NOMO-1 (cell line): ENCODE measurements around the gene LAMA4.

Experiments
- DNase-seq, 2 experiments: peaks; one replicate each; lab custom pipeline; 2025; ENCODE audit not compliant: unreplicated experiment in 2 of 2; lab: John Stamatoyannopoulos, UW

The LAMA4 gene

GRCh38 chr6:112253841-112254816 is at the start of gene LAMA4:
Gene LAMA4 (minus strand): TSS chr6:112254567. CDS start chr6:112254150, 417 bp downstream.
- peak in 1 of 2 experiments; percentile 38 for DNase-seq

GRCh38 chr6:112302142-112302705 is 47.9 kb upstream of the LAMA4 start:
- no peak for DNase-seq

DNA sequence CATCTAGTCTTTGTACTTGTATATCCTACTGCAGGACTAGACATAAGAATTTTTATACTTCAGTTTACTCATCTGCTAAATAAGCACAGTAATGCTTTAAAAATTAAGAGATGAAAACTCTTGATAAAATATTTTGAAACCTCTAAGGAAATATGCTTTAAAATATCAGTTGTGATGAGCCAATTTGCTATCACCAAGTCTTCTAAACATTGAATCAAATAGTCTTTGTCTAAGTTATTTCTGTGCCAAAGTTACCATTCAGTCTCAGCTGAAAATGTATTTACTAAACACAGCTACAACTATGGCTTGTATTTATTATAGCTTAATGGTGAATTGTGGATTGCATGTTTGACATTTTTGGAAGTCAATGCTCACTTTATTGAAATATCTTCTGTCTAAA is 46.5 kb upstream of the LAMA4 start:
- no peak for DNase-seq

GRCh38 chr6:112298816-112299281 is 44.5 kb upstream of the LAMA4 start:
- no peak for DNase-seq

GRCh38 chr6:112298021-112298745 is 43.8 kb upstream of the LAMA4 start:
- no peak for DNase-seq

DNA sequence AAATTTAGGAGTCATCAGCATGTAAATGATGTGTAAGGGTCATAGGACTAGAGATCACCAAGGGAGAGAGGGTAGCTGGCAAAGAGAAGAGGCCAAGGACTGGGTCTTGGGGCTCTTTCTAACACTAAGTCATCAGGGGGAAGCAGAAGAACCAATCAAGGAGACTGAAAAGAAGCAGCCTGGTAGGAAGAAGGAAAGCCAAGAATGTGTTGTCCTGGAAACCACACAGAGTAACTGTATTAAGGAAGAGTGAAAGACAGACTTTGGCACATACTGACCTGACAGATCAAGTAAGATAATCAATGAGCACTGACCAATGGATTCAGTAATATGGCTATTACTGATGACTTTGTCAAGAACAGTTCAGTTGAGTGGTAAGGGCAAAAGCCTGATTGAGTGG is 42.3 kb upstream of the LAMA4 start:
- DNase-seq: no peak

DNA sequence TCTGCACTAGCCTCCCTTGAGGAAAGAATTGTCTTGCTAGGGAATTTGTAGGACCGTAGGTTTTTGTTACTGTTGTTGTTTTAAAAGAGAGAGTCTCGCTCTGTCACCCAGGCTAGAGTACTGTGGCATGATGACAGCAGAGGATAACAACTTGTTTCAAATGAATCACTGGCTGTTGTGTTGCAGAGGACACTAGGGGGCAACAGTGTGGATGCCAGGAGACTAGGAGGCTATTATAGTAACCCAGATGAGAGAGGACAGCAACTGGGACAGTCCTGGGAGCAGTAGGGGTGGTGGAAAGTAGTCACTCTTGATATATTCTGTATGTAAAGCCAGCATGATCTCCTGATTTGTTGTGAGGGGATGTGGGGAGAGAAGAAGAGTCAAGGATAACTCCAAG is 41.8 kb upstream of the LAMA4 start:
- no peak for DNase-seq

- no peak for DNase-seq
Observed at GRCh38 chr6:112291161-112291762, 36.9 kb upstream of the LAMA4 start.

GRCh38 chr6:112289038-112289566 is 34.7 kb upstream of the LAMA4 start:
- DNase-seq: no peak

DNA sequence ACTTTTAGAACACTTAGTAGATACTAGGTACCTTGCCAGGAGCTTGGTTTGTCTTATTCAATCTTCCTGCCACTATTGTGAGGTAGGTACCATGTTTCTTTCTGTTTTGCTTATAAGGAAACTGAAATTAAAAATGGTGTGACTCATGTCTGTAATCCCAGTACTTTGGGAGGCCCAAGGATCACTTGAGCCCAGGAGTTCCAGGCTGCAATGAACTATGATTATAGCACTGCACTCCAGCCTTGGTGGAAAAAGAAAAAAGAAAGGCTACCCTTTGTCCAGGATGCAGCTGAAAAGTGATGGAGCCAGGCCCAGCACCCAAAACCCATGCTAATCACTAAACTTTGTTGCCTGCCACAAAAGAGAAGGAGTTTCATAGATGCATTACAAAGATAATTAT is 34.1 kb upstream of the LAMA4 start:
- DNase-seq: no peak

DNA sequence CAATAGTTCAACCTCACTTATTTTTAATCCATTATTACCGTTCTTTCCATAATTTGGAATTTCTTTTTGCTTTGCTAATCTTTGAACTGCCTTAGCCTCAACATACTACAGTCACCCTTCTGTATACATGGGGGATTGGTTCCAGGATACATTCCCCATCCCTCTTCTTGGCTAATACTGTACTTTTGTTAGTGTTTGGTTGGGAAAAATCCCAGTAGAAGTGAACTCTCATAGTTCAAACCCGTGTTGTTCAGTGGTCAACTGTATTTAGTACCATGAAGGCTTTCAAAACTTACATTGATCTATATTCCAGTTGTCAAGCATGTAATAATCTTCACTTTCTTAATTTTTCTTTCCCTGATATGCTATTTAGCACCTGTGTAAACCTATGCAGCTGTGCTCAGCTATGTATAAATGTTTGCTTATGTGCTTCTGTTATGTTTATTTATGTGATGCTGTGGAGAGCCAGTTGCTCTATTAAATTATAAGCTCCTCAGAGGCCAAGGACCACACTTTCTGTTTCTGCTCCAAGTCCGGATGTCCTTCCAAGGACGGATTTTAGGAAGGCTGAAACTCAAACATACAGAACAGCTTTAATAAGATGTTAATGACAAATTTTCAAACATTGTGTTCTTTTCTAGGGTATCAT is 33.3 kb upstream of the LAMA4 start:
- DNase-seq: no peak

DNA sequence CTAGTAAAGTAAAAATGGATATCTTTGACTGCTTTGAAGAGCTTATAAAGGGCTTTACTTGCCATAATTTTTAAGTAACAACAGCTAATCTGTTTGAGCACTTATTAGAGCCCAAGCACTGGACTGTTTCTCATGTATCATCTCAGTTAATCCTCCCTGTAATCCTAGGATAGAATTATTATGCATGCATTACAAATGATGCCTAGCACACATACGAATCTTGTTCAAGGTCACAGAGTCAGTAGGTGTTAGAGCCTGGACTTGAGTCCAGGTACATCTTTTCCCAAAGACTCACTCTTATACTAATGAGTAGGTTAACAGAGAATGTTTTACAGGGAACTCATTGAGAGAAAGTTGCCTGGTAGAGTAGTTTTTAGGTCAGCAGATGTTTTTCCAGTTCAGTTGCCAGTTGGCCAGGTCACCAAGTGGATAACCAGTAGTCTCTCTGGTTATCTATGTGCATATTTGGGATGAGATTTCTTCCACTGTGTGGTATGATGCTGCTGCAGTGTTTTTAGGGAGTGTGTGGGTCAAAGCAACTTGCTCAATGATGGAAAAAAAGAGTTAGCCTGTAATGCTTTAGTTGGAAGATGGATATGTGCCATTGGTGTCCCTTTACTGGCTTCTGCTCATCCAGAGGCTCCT is 32.3 kb upstream of the LAMA4 start:
- no peak for DNase-seq

- DNase-seq: no peak
Observed at GRCh38 chr6:112286010-112286409, 31.6 kb upstream of the LAMA4 start.

DNA sequence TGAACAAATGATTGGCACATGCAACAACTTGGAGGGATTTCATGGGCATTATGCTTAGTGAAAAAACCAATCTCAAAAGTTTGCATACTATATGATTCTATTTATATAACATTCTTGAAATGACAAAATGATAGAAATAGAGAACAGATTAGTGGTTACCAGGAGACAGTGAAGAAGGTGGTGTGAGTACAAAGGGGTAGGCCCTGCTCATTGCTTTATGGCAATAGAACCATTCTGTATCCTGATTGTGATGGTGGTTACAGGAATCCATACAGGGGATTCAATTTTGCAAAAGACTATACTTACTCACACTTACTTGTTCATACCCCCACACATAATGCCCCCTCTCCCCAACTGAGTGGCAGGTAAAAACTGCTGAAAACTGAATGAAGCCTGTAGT is 30.2 kb upstream of the LAMA4 start:
- no peak for DNase-seq

DNA sequence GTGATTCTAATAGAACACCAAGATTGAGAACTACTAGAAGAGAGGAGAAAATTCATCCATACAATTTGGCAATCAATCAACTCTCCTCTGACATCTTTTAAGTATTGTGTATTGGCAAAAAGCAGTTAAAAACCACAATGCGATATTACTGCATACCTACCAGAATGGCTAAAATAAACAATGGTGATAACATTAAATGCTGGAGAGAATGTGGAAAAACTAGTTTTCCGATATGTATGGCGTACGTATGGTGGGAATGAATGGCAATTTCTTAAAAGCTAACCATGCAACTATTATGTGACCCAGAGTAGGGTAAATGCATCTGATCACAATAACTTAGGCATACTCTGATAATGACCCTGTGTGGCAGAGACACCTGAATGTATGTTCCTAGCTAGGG is 29.3 kb upstream of the LAMA4 start:
- DNase-seq: no peak

- no peak for DNase-seq
Observed at GRCh38 chr6:112281821-112282615, 27.7 kb upstream of the LAMA4 start.

DNA sequence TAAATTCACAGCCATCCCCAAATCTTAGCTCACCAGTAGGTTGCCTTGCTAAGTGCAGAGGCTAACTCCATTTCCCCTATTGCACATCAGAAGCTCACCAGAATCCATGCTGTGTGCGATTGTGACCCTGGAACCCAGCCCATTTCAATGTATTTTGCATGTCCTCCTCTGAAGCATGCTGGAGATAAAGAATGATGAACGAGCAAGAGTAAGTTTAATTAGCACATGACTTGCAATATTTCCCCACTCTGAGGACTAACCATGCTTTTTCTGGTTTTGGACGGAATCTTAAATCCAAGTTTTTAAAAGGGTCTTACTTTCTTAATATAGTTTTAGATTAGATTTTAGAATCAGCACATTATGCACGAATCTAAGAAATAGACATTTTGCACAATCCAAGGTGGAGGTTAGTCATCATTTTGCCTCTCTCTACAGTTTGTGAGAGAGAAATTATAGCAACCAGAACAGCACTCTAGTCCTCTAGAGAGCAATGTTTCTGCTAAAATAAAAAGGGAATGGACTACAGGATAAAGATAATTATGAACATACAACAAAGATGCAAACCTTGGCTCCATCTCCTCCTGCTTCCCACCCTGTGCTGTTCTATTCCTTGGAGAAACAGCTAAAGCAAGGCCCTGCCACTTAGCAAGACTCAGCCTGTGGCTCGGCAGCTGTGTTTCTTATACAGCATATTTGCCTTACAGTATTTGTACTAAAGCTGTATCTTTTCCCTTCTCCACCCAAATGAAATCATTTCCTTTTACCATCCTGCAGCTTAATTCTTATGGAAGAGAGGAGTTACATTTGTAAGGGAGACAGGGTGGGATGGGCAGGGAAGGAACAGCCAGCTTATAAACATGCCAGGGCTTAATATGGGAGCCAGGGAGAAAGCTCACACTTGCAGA is 24.9 kb upstream of the LAMA4 start:
- no peak for DNase-seq

- DNase-seq: no peak
Observed at GRCh38 chr6:112275365-112275764, 21.0 kb upstream of the LAMA4 start.
